Measurements from ENCODE around the gene ZNF143. TPM values are rescaled to one million over a fixed set of nuclear protein-coding genes. Genes with fewer than 3 reads are reported as not detected.
A peak's percentile ranks its signal among the peaks of the same experiment; 100 is the strongest.

The ZNF143 gene
- total RNA-seq, 1 experiment from 2014 or later, result 29.2 TPM

DNA sequence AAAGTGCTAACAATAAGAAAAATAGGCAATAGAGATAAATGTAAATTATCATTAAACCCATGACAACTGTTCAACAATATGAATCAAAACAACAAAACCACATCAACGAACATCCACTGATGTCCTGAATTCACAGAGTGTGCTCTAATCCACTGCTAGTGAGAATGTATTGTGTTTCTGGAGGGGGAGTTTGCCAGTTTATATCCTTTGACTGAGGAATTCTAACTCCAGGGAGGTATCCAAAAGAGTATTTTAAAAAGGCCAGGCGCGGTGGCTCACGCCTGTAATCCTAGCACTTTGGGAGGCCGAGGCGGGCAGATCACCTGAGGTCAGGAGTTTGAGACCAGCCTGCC lies 110.9 kb downstream of the ZNF143 start:
- no peak overlapping the region for H3T11ph ChIP-seq (ENCODE audit: low read length)
- H3K18ac ChIP-seq (ENCODE audit: insufficient read length, low read depth, low read length), result peak overlapping the region; percentile 30
- no peak overlapping the region for H4K5ac ChIP-seq (ENCODE audit: insufficient read length, low read depth, low read length)
- DNase-seq, result no peak
- no peak overlapping the region for H4K8ac ChIP-seq (replicated peaks; ENCODE audit: insufficient read length, low read depth, low read length)
- H4K91ac ChIP-seq (ENCODE audit: insufficient read length, low read depth, low read length), result no peak overlapping the region
- peaks cover 20% of the 10 kb centered on the region for H3K79me2 ChIP-seq (ENCODE audit: insufficient read depth, low read length)
- H2BK20ac ChIP-seq (ENCODE audit: low read depth, low read length, poor library complexity, severe bottlenecking), result no peak overlapping the region
- no peaks in the 10 kb centered on the region for H3K27me3 ChIP-seq (ENCODE audit: insufficient read depth, low read length)
- H3K14ac ChIP-seq (ENCODE audit: insufficient read depth, low read length), result peak overlapping the region; percentile 44; the same call in 1 of the 2 replicates
- peak overlapping the region; percentile 80 to 85; a peak in 4 of 5 replicates for H3K4me3 Mint-ChIP-seq
- no CpG with 5 or more reads among the region's 6 CpGs for WGBS (ENCODE audit: extremely low coverage, insufficient read length, low lambda C conversion rate)
- peaks cover 0 to 8% of the 10 kb centered on the region in 2 experiments; a peak in 1 of 5 replicates for H3K9me3 Mint-ChIP-seq
- no peaks in the 10 kb centered on the region for H3K9me3 ChIP-seq (ENCODE audit: control insufficient read depth, low read depth, low read length)
- H3K27ac Mint-ChIP-seq, result peak overlapping the region in 1 of 3 experiments; percentile 97; a peak in 1 of 7 replicates
- peak overlapping the region; percentile 44 for H3K4me2 ChIP-seq (ENCODE audit: insufficient read depth, insufficient read length, low read length)
- H3K36me3 Mint-ChIP-seq (ENCODE audit: insufficient read depth in 1 of 3, low read depth in 3 of 3), result peaks cover 23 to 24% (median 24%) of the 10 kb centered on the region in 3 experiments
- no peak overlapping the region for H3K27ac ChIP-seq (ENCODE audit: insufficient read length, low read depth, low read length)
- peaks cover 42 to 46% of the 10 kb centered on the region in 2 experiments for H3K4me1 Mint-ChIP-seq
- TF ChIP-seq, protein P1, sequence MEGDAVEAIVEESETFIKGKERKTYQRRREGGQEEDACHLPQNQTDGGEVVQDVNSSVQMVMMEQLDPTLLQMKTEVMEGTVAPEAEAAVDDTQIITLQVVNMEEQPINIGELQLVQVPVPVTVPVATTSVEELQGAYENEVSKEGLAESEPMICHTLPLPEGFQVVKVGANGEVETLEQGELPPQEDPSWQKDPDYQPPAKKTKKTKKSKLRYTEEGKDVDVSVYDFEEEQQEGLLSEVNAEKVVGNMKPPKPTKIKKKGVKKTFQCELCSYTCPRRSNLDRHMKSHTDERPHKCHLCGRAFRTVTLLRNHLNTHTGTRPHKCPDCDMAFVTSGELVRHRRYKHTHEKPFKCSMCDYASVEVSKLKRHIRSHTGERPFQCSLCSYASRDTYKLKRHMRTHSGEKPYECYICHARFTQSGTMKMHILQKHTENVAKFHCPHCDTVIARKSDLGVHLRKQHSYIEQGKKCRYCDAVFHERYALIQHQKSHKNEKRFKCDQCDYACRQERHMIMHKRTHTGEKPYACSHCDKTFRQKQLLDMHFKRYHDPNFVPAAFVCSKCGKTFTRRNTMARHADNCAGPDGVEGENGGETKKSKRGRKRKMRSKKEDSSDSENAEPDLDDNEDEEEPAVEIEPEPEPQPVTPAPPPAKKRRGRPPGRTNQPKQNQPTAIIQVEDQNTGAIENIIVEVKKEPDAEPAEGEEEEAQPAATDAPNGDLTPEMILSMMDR (conservative IDR thresholded peaks at IDR 0.05), result no peak
- H2BK120ac ChIP-seq (ENCODE audit: low read depth, low read length, poor library complexity, severe bottlenecking), result no peak overlapping the region
- no peak overlapping the region for H2BK12ac ChIP-seq (ENCODE audit: insufficient read length, low read depth, low read length)
- no peak overlapping the region for H3K9ac ChIP-seq (ENCODE audit: extremely low read depth, insufficient read length, low read length)
- peaks cover 12% of the 10 kb centered on the region for H3K23me2 ChIP-seq (ENCODE audit: insufficient read length, low read depth, low read length, poor library complexity, severe bottlenecking)
- no peak overlapping the region for H3K23ac ChIP-seq (ENCODE audit: insufficient read length, low read depth, low read length)
- H3K4me1 ChIP-seq (ENCODE audit: insufficient read depth, low read length), result peaks cover 6% of the 10 kb centered on the region; the same call in 1 of the 2 replicates
- H3K4ac ChIP-seq (ENCODE audit: low read depth, low read length), result no peak overlapping the region
- H2AK5ac ChIP-seq (ENCODE audit: insufficient read length, low read length), result no peak overlapping the region
- no peak overlapping the region for H2BK15ac ChIP-seq (ENCODE audit: low read depth, low read length)
- H2BK5ac ChIP-seq (ENCODE audit: insufficient read length, low read length), result no peak overlapping the region
- no peak overlapping the region for H2AFZ ChIP-seq (ENCODE audit: low read length)
- H4K20me1 ChIP-seq (ENCODE audit: control insufficient read depth, insufficient read depth, insufficient read length), result no peaks in the 10 kb centered on the region
- H3K79me1 ChIP-seq (ENCODE audit: insufficient read depth, low read depth, low read length, poor library complexity, severe bottlenecking), result no peaks in the 10 kb centered on the region
- H3K27me3 Mint-ChIP-seq (ENCODE audit: low read depth), result no peaks in the 10 kb centered on the region
- H3K56ac ChIP-seq (ENCODE audit: insufficient read length, low read depth, low read length), result no peak overlapping the region

All from H9 (cell line).